DMS79 treated with DMSO at 0.1 percent for 48 hours (cell line): ENCODE results near the gene AGAP2.

ENCODE experiments used
- DNase-seq: peaks from one replicate; lab custom pipeline; 2025; lab: John Stamatoyannopoulos, UW

The AGAP2 gene

DNA sequence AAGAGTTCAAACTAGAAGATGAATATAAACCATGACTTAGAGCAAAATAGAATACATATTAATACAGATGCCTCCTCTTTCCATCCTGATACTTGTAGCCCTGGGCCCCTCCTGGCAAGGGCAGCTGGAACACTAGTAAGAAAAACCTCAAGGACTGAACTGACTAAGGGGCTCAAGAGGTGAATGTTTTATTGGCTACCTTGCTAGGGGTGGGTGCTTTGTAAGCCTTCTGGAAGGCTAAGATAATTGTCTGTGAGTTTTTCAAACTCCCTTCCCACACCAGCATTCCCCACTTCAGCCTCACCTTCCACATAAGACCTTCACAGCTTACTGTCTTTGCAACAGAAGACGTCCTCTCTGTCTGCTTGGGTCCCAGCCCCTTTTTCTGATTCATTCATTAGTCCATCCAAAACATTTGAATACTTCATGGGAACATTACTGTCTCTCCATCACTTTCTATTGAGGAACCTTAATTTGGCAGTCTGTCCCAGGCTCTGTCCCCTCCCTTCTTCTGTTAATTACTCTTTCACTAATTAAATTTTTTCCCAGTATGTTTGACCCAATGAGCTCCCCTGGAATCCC, 15.3 kb upstream of the AGAP2 start:
- DNase-seq: no peak

DNA sequence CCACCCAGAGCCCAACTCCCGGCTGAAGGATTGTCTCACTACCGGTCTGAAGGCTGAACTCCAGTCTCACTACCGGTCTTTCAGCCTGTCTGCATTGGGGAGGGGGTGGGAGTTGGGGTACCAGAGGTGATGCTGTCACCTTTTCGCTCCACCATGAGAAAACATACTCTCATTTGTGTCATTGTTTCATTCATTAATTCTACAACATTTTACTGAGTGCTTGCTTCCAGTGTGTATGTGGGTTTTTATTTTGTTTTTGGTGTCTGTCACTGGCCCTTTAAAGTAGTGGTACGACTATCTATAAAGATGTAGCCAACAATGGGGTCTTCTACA, 14.1 kb upstream of the AGAP2 start:
- no peak for DNase-seq

DNA sequence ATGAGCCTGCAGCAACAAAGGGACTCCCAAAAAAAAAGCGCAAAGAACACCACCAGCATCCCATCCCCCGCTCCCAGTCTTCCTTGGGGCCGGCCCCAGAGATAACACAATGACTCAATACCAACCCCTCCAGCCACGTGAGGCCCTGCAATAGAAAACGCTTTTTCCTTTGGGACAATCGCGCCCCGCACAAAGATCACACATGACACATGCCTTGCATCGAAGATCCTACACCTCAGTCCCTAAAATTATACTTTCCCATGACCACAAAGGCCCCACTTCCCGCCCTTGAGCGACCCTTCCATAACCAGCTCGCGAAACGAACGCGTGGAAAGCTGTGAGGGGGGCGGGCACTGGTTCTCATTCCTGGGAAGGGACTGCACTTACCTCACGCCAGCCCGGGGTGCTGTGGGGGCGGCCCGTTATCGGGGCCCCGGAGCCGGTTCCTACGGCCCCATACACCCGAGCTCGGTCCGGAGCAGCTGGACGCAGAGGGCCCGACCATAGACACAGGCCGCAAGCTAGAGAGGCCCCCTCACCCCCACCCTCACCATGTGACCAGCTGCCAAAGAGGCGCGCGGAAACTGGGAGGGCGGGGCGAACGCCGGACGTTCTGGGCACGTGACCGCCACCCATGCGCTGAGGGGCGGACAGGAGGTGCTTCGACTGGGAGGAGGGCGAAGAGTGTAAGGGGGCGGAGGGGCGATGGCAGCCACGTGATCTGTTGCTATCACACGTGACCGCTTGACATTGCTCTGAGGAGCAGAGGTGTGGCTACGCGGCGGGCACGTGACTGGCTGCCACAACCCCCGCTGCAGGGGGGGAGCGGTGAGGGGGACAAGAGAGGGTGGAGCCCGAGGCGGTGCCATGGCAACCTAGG, 13.5 kb upstream of the AGAP2 start, which contains the start of gene CDK4:
Gene CDK4 (minus strand): TSS at position 523 of the 880 bp plus-strand sequence. CDS start 593 bp downstream, outside the sequence.
- DNase-seq: peak; percentile 95

DNA sequence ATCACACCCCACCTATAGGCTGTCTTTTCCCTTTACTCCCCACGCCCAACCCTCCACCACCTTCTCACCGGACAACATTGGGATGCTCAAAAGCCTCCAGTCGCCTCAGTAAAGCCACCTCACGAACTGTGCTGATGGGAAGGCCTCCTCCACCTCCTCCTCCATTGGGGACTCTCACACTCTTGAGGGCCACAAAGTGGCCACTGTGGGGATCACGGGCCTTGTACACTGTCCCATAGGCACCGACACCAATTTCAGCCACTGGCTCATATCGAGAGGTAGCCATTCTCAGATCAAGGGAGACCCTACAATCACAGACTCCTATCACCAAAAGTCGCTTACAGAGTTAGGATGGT, 12.9 kb upstream of the AGAP2 start:
- DNase-seq: no peak

DNA sequence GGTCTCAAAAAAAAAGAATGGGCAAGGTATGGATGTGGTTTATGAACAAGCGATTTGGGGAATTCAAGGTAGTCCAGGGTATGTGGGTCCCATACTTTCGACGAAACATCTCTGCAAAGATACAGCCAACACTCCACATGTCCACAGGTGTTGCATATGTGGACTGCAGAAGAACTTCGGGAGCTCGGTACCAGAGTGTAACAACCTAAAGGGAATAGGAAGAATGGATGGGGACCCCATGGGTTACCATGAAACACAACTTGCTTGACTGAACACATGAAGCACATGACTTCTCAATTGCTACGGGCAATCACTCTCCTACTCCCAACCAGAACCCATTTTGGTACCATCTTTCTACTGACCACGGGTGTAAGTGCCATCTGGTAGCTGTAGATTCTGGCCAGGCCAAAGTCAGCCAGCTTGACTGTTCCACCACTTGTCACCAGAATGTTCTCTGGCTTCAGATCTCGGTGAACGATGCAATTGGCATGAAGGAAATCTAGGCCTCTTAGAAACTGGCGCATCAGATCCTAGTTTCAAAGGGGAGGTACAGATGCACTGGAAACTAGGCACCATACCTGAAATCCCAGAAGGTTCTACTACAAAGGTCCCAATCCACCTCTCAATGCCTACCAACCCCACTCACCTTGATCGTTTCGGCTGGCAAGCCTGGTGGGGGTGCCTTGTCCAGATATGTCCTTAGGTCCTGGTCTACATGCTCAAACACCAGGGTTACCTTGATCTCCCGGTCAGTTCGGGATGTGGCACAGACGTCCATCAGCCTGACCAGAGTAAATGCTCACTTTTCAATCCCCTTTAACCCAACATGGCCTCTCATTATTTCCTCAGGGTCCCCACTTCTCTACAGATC, 12.3 kb upstream of the AGAP2 start:
- no peak for DNase-seq

DNA sequence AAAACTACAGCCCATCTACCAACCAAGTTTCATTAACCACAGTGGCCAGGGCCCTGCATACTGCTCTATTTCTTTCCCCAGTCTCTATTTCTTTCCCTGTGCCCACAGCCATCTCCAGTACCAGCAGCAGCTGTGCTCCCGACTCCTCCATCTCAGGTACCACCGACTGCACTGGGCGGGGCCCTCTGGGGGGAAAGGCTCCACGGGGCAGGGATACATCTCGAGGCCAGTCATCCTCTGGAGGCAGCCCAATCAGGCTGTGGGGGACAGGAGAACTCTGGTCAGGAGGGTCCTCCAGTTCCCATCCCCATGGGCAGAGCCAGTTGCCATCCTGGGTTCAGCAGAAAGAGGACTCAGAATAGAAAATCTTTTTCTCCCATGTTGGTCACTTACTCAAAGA, 10.5 kb upstream of the AGAP2 start:
- no peak for DNase-seq

DNA sequence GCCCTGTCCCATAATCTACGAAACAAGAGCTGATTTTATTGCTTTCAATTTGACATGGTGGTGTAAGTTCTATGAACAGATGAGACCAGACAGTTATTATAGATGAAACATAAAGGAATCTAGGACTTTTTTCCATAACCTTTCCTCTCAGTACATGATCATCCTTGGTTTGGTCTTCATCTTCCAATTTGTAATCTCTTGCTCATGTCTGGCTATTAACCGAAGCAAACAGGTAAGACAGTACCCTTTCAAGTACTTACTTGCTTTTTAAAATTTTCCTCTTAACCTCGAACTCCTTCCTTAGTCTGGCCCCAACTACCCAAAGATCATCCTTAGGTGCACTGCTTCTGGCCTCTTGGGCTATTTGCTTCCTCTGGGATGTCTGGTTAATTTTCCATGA, 7.5 kb upstream of the AGAP2 start:
- DNase-seq: no peak

DNA sequence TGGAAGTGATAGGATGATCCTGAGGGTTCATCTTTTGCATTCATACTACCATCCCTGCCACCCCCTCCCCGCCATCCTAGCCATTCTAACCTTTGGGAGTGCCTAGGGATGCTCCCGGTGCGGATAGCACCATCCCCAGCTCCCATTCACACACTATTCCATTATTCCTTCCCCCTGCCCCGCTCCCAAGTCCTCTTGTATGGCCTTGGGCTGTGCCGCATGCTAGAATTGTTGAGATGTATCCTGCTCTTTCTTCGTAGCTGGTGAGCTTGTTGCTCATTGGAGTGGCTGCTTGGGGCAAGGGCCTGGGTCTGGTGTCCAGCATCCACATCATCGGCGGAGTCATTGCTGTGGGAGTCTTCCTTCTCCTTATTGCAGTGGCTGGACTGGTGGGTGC, 6.9 kb upstream of the AGAP2 start:
- DNase-seq: no peak

DNA sequence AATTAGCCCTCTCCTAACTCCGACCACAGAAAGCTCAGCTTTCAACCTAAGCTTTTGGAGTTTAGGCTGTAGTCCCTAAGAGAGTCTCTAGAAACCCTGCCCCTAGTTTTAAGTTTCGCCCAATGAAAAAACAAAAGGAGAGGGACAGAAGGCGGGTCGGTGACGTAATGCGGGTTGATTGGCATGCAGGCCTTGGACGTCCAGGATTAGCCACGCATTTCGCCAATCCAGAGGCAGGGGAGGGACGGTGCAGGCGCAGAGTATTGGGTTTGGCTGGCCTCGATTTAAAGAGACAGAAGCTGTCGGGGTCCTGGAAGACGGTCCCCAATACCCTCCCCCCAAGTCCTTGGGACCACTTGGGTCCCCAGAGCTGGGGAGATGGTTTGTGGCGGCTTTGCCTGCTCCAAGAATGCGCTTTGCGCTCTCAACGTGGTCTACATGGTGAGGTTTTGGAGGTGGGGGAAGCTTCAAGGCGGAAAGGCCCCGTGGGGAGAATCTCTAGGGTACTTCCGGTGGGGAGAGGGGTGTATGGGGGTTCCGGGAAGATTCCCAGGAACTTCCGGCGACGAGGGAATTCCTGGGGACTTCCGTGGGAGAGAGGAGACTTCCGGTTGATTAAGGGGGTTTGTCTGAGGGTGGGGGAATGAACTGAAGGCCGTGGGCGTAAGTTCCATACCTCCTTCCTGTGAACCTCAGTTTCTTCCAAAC, 6.4 kb upstream of the AGAP2 start, which contains the start of gene TSPAN31:
Gene TSPAN31 (plus strand): TSS at position 263 of the 708 bp plus-strand sequence. CDS start 116 bp downstream, at position 379.
- peak; percentile 94 for DNase-seq

DNA sequence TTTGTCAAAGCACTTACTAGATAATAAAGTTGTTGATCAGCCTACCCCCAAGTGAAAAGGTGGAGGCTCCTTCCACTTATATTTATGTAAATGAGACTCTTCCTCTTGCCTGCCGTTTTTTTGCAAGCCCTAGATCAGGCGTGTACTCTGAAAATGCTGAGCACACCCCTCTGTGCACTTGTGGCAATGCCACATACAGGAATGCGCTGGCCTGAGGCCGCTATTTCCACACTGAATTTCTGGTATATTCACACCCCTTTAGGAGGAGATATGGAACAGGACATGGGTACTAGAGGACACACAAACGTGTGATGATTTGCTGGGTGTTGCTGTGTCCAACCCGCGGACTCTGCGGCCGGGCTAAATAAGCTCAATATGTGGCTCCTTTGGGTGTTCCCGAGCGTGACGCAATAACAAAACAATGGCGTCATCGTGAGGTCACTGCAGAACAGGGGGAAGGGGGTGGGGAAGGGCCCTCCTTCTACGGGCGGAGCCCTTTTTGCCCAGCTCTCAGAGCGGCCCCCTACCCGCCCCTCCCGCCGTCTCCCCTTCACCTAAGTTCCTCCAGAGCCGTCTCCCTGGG, 5.7 kb upstream of the AGAP2 start:
- DNase-seq: peak; percentile 70

DNA sequence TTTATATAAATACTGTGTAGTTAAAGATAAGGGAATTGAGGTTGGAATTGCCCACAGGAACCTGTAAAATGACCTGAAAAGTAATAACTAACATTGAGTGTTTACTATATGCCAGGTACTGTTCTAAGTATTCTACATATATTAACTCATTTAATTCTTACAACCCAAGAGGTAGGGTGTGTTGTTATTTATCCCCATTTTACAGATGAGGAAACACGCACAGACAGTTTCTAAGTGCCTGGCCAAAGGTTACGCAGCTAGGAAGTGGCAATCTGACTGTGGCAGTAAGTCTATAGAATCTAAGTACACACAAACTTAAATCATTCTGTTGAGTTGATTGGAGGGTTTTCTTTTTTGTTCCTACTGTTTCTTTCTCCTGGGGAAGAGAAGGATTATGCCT, 5.2 kb upstream of the AGAP2 start:
- DNase-seq: no peak

DNA sequence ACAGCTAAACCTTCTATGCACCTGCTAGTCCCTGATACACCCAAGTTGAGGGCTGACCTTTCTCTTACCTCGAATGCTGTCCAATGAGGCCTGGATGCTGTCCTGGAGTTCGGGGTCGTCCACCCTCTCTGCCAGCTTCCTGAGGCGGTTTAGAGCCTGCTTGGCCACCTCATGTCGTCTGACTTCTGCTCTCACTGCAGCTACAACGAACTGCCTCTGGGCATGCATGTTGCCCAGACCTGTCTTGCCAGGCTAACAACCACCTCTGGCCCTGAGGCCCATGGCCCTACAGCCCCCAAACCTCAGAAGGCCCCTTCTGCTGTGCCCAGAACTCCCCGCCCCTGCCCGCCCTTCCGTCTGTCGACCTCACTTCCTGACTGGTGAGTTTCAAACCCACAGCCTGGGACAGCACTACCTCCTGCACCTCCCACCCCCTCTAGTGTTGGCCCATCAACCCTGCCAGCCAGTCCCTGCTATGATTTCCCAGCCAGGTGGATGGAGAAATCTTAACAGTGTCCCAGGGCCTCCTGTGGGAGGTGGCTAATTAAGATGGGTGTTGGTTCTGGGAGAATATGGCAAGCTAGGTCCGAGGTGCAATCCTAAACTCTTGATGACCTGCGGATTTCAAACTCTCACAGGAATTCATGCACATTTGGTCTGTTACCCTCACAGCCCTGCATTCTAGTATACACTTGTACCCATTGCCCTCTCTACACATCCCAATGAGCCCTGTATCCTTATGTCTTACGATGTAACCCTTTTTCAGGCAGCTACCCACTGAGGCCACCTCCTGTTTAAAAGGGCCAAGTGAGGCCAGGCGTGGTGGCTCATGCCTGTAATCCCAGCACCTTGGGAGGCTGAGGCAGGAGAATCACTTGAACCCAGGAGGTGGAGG, 3.5 kb upstream of the AGAP2 start:
- DNase-seq: no peak

DNA sequence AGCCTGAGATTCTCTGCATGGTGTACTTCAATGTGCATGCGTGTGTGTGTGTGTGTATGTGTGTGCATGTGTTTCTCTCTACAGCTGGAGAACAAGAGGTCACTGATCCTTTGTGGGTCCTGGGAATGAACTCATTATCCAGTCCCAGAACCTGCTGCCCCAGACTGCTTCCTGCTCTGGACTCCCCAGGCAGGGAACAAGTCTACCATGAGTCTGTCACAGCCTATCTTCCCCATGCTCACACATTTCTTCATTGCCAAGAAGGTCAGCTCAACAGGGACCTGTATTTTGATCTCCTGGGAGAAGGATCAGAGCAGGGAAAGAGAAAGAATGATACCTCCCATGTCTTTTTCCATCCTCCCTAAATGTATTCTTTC, 2.9 kb upstream of the AGAP2 start:
- no peak for DNase-seq

DNA sequence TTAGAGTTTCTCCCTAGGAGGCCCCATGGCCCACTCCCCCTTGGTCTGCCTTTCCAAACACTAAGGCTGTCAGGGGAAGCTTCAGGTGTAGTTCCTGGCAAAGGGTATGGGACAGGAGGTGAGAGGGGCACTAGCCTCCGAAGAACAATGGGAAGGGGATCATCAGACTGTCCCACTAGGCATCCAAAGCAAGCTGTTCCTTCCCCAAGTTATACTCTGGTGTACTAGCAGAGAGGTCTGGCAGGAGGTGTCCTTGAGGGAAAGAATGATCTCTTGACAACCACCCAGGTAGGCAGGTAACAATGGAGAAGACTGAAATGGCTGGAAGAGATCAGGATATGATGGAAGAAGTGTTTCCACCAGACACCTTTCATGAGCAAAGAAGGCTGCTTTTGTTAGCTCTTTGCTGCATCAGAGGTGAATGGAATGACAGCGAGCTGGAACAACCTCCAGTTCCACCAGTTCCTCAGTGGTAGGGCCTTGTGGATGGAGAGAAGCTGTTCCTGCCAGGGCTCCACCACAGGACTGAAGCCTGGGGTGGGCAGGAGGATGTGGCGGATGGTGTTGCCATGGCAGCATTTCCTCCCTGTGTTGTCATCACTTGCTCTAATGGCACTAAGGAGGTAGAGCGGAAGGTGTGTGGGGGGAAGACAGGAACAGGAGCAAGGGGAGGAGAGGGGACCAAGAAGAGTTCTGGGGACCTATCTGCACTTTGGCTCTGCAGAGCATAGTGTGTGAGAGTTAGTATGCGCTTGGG, 2.3 kb upstream of the AGAP2 start:
- DNase-seq: no peak

DNA sequence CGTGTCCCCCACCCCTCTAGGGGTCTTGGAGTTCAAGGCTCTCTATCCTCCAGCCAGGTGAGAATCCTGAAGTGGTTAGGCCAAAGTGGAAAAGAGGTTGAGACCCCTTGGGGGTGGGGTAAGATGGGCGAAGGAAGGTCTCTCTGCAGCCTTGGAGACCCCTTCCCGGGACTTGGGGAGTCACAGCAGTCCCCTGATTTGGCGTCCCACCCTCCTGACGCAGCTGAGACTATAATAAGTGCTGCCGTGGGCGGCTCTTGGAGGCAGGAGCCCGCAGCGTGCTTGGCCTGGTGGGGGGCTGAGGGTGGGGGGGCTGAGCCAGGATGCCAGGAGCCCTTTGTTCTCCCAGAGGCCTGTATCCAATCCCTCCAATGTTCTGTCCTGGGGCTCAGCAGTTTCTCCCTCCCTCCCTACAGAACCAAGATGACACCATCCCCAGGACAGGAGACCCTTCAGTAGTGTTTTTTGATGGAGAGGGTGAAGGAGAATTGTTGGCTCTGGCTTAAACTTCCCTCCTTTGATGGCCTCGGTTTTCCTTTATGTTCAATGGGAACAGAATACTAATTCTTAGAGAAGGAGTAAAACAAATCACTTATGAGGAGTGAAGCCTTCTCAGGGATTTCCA, 1.5 kb upstream of the AGAP2 start:
- DNase-seq: no peak

DNA sequence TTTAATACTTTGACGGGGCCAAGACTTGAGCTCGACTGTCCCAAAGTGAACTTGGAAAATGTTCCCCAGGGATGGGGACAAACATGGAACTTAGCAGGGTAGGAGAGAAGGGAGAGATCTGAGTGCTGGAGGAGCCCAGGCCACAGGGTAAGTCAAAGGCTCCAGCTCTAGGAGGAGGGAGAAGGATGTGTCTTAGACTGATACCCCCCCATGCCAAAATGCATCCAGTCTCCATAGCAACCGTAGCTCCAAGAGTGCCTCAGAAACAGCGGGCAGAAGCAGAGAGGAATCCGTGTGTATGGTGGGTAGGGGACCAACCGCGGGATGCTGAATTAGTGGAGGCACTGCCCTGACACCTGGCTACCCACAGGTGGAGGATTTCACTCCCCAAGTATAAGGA, 845 bp upstream of the AGAP2 start:
- DNase-seq: peak; percentile 26

DNA sequence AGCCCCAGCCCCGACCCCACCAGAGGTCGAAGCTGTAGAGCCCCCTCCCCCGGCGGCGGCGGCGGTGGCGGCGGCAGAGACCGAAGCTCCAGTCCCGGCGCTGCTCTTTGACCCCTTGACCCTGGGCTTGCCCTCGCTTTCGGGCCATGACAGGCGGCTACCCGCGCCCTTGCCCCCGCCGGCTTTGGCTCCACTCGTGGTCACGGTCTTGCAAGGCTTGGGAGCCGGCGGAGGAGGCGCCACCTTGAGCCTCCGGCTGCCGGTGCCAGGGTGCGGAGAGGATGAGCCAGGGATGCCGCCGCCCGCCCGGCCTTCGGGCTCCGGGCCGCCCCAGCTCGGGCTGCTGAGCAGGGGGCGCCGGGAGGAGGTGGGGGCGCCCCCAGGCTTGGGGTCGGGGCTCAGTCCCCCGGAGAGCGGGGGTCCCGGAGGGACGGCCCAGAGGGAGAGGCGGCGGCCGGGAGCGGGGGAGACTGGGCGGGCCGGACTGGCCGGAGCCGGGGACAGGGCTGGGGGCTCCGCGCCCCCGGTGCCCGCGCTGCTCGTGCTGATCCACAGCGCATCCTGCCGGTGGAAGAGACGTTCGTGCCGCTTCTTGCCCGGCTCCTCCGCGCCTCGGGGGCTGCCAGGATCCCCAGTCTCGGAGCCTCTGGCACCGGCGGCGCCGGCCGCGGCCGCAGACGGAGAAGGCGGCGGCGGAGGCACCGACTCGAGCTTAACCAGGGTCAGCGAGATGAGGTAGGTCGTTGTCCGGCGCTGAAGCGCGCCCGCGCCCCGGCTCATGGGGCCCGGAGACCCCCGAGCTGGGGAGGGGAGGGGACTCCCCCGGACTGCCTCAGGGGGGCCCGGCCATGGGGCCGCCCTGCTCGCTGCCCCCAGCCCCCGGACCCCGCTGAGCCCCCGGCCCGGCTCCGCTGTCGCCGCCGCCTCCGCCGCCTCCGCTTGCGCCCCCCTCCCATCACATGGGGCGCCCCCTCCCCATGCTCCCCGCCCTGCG, 778 bp downstream of the AGAP2 start:
- DNase-seq: no peak

DNA sequence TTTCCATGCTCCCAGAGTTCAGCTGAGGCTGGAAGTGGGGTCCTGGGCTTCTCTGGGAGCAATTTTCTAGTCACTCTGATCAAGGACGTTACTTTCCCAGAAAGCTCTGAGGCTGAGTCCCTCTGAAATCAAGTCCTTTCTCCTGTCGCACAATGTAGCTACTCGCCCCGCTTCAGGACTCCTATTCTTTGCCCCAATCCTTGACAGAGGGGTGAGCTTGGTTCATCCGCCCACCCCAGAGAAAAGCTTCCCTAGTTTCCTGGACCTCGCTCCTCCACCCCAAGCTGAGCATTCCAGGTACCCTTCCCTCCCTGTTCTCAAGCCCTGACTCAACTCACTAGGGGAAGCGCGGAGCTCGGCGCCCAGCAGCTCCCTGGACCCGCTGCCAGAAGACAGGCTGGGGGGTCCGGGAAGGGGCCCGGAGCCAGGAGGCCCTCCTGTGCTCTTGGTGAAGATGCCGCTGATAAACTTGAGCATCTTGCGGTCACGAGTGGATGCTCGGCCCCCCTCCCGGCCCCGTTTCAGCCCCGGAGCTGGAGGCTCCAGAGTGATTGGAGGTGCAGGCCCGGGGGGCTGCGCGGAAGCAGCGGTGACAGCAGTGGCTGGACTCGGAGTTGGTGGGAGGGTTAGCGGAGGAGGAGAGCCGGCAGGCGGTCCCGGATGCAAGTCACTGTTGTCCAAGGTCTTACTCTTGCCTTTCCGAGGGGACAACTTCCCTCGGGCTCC, 1.6 kb downstream of the AGAP2 start:
- DNase-seq: no peak
